ENCODE measurements around the gene OGG1.

GRCh38 chr3:9715764-9716437 lies 33.9 kb upstream of the OGG1 start:
- no peak for TF ChIP-seq GATA2 (IDR thresholded peaks at IDR 0.05; ENCODE audit: low read depth, low read length)
- no peak for TF ChIP-seq GATA3 (IDR thresholded peaks at IDR 0.05; ENCODE audit: low read depth, low read length)
